IPS DF 4.7 (cell line): ENCODE results near the gene GSPT1.
A peak's percentile ranks its signal among the peaks of the same experiment; 100 is the strongest.
"Not testable (repeated sequence)": the region's sequence is repeated elsewhere in the genome, so short reads cannot be mapped to it uniquely, and the experiment has no call there.

Experiments used
- DNase-seq: peaks from one replicate; pipeline ENCODE4 v3.0.0-alpha.2; 2013; ENCODE audit warnings: low spot score; ENCODE audit errors: extremely low read depth

Gene GSPT1

DNA sequence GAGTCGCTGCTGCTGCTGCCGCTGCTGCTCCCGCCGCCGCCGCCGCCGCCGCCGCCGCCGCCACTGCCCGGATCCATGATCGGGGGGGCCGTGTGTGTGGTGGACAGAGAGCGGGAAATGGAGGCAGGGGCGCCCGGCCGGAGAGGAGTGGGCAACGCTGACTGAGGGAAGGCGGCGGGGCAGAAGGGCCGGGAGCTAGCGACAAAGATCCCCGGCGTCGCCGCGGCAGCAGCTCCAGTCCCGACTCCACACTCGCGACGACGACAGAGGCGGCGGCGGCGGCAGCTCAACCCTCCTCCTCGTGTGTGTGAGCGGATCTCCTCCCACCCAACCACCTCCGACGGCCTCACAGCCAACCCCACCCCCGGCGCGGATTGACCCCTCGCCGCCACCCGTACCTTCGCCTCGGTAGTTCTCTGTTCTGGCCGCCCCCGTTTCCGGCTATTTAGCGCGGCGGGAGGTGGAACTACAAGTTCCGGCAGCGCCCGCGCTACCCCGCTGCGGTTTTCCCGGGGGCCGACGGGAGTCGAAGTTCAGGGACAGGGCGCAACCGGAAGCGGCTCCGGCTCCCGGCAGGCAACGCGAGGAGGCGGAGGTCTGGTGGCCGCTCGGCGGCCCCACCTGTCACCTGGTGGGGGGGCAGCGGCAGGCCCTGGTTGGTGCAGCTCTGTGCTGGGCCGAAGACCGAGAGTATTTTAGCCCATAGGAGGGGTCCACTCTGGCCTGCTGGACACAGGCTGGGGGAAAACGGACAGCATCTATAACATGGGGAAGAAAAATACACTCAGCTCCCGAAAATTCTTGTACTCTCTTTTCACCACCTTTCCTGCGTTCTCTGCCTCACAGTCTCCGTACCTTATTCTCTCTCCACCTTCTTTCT lies at the start of gene GSPT1:
GSPT1 (minus strand) TSS at position 313 of the 880 bp plus-strand sequence; CDS start at position 77, 236 bp downstream.
- peak; percentile 97 for DNase-seq

DNA sequence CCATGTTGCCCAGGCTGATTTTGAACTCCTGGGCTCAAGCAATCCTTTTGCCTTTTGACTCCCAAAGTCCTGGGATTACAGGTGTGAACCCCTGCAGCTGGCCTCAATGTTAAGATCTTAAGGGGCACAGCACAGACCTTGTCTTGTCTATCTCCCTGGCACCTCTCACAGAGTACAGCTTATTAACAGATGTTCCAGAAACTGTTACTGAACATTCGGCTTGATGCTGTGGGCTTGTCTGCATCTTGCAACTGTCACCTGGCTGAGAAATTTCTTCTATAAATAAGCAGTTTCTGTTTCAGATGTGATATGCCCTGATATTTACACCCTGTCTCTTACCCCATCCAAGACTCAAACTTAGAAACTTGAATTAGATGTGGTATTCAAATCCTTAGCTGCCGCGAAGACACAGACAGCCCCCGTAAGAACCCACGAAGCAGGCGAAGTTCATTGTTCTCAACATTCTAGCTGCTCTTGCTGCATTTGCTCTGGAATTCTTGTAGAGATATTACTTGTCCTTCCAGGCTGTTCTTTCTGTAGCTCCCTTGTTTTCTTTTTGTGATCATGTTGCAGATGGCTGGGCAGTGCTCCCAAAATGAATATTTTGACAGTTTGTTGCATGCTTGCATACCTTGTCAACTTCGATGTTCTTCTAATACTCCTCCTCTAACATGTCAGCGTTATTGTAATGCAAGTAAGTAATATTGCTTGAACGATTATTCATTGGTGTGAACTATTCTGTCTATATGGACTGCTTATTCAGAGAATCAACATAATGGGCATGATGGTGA lies 49.2 kb upstream of the GSPT1 start, which contains the start of gene TNFRSF17:
TNFRSF17 (plus strand) TSS at position 450 of the 791 bp plus-strand sequence; CDS start at position 565, 115 bp downstream.
- no peak for DNase-seq

DNA sequence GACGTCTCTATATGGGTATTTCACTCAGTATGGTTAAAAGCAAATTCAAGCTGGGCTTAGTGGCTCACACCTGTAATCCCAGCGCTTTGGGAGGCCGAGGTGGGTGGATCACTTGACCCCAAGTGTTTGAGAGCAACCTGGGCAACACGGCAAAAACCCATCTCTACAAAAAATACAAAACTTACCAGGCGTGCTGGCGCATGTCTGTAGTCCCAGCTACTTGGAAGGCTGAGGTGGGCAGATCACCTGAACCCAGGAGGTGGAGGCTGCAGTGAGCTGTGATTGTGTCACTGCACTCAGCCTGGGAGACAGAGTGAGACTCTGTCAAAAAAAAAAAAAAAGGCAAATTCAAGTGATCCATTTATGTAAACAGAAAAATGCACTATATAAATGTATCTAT lies 48.0 kb upstream of the GSPT1 start:
- DNase-seq = no peak

DNA sequence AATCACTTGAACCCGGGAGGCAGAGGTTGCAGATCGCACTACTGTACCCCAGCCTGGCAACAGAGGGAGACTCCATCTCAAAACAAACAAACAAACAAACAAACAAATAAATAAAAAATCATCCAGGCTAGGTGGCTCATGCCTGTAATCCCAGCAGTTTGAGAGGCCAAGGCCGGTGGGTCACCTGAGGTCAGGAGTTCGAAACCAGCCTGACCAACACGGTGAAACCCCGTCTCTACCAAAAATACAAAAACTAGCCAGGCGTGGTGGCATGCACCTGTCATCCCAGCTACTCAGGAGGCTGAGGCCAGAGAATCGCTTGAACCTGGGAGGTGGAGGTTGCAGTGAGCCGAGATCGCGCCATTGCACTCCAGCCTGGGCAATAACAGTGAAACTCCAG lies 47.2 kb upstream of the GSPT1 start:
- DNase-seq = not testable (repeated sequence)

DNA sequence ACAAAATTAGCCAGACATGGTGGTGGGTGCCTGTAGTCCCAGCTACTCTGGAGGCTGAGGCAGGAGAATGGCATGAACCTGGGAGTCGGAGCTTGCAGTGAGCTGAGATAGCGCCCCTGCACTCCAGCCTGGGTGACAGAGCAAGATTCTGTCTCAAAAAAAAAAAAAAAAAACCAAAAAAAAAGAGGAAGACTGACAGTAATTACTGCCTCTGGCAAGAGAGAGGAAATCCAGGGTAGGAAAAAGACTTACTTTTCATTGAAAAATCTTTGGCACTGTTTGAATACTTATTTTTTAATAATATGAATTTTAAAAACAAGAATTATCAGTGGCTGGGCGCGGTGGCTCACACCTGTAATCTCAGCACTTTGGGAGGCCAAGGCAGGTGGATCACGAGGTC lies 46.7 kb upstream of the GSPT1 start:
- not testable (repeated sequence) for DNase-seq

DNA sequence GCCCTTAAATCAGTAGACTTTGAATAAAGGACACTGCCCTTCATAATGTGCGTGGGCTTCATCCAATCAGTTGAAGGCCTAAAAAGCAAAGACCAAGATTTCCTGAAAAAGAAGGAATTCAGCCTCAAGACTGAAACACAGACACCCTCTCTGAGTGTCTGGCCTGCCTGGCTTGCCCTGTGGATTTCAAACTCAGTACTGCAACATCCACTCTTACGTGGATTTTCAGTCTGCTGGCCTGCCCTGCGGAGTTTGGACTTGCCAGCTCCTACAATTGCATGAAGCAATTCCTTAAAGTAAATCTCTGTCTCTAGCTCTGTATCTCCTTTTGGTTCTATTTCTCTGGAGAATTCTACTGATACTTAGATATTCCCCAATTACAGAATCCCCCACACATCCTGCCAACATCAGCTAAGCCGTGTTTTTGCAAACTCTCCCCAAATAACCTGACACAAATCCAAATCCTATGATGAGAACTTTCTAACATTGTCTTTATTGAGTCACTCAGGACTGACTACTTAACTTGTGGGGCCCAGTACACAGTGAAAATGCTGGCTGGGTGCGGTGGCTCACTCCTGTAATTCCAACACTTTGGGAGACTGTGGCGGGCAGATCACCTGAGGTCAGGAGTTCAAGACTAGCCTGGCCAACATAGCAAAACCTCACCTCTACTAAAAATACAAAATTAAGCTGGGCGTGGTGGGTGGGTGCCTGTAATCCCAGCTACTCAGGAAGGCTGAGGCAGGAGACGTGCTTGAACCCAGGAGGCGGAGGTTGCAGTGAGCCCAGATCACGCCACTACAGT lies 42.0 kb upstream of the GSPT1 start:
- DNase-seq = no peak

DNA sequence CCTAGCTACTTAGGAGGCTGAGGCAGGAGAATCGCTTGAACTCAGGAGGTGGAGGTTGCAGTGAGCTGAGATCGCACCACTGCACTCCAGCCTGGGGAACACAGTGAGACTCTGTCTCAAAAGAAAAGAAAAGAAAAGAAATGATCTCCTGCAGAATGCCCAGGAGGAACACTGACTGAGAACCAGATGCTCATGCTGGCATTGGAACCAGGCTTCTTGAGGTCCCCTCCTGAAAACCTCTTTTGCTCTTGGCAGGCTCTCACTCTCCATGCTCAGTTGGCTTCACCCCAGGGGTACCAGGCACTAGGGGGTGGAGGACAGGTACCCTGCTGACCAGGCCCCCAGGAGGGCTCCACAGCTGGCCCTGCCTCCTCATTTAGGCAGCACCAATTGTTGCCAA lies 40.8 kb upstream of the GSPT1 start:
- no peak for DNase-seq

DNA sequence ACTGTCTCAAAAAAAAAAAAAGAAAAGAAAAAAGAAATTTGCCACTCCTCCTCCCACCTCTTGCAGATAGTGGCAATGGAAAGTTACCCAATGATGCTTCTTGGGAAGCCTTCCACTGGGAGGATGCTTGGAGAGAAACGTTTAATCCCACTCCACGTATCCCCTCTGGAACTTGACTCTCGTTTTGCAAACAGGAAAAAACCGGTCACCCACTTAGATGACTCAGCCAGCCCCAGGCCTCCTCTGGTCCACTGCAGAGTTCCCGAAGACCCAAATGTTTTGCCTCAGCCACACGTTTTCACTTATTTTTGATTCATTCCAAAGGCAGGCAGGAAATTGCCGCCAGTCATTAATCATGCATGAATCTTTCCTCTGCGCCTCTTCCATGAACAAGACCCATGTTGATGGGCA lies 40.0 kb upstream of the GSPT1 start:
- no peak for DNase-seq

DNA sequence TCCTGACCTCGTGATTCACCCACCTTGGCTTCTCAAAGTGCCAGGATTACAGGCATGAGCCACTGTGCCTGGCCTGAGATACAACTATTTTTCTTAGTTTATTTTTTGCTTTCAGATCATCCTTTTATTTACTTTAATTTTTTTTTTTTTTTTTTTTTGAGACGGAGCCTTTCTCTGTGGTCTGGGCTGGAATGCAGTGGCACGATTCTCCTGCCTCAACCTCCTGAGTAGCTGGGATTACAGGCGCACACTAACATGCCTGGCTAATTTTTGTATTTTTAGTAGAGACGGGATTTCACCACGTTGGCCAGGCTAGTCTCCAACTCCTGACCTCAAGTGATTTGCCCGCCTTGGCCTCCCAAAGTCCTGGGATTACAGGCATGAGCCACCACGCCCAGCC lies 37.8 kb upstream of the GSPT1 start:
- not testable (repeated sequence) for DNase-seq

DNA sequence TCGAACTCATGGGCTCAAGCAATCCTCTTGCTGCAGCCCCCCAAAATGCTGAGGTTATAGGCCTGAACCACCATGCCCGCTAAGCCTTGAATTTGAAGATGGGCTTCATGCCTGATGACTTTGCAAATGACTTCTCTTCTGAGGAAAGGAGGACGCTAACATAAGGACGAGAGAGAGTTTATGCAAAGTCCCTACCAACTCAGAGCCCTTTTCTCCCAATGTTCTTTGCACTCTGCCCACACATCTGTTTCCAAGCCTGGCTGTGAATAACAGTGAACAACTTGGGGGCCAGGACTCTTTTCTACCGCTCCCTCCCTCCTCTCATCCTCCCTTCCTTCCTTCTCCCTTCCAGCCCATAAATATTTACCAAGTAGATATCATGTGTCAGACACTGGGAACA lies 34.6 kb upstream of the GSPT1 start:
- DNase-seq = no peak

DNA sequence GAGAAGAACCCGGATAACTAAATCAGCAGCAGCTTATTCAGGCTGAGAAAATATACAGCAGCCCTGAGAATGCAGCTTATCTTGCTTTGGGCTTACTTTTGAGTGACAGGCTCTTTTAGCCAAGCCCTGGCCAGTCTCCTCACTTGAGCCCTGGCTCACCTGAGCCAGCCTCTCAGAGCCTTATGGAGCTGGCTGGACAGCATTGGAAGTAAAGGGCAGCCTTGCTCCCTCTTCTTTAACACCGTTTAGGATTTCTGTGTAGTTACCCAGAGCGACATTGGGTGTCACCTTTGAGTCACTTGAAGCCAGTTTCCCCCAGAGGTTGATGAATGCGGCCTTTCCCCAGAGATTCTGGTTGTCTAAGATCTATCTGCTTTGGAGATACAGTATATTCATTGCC lies 33.8 kb upstream of the GSPT1 start:
- peak; percentile 44 for DNase-seq

DNA sequence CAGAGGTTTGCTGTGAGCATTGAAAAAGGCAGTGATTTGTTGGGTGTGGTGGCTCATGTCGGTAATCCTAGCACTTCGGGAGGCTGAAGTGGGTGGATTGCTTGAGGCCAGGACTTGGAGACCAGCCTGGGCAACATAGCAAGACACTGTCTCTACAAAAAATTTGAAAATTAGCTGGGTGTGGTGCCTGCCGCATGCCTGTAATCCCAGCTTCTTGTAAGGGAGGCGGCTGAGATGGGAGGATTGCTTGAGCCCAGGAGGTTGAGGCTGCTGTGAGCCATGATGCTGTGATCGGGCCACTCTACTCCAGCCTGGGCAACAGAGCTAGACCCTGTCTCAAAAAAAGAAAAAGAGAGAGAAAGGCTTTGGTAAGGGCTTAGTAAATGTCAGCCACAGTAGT lies 33.1 kb upstream of the GSPT1 start:
- no peak for DNase-seq

DNA sequence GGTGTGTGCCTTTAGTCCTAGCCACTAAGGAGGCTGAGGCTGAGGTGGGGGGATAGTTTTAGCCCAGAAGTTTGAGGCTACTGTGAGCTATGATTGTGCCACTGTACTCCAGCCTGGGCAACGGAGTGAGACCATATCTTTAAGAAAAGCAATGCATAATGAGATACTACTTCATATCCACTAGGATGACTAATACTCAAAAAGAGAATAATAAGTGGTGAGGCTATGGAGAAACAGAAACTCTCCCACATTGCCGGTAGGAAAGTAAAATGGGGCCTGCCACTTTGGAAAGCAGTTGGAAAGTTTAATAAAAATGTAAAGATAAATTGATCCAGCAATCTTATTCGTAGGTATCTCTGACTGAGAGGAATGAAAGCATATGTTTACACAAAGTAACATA lies 30.7 kb upstream of the GSPT1 start:
- DNase-seq = no peak

DNA sequence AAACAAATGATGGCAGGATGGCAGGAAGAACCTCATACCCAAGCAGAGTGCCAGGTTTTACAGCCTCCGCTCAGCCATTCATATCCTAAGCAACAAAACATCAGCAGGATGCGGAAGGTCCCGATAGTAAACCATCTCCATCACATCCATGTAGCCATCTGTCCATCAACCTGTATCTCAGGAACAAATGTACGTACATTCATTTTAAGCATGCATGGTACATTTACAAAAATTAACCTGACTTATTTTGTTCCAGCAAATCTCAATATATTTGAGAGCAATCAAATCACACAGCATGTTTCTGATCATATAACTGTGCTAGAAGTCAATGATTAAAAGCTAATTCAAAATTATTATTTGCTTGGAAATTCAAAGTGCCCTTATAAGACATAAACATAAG lies 26.2 kb upstream of the GSPT1 start, which contains the start of gene NPIPB2:
NPIPB2 (minus strand) TSS at position 101 of the 400 bp plus-strand sequence; CDS start at position 101, 0 bp downstream.
- not testable (repeated sequence) for DNase-seq

DNA sequence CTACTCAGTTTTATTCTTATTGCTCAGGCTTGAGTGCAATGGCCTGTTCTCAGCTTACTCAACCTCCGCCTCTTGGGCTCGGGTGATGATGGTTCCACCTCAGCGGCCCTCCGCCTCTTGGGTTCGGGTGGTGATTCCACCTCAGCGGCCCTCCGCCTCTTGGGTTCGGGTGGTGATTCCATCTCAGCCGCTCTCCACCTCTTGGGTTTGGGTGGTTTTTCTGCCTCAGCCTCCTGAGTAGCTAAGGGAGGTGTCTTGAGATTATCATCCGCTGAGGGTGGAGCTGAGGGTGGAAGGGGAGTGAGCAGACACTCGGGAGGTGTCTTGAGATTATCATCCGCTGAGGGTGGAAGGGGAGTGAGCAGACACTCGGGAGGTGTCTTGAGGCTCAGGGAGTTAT lies 11.6 kb upstream of the GSPT1 start:
- DNase-seq = not testable (repeated sequence)

DNA sequence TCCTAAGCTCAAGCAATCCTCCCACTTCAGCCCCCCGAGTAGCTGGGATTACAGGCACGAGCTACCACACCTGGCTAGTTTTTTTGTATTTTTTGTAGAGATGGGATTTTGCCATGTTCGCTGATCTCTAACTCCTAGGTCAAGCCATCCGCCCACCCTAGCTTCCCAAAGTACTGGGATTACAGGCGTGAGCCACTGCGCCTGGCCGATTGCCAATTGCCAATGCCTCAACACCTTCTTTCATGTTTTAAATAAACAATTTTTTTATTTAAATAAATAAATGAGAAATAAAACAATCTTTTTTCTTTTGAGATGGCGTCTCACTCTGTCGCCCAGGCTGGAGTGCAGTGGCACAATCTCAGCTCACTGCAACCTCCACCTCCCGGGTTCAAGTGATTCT lies 8.3 kb upstream of the GSPT1 start:
- not testable (repeated sequence) for DNase-seq

DNA sequence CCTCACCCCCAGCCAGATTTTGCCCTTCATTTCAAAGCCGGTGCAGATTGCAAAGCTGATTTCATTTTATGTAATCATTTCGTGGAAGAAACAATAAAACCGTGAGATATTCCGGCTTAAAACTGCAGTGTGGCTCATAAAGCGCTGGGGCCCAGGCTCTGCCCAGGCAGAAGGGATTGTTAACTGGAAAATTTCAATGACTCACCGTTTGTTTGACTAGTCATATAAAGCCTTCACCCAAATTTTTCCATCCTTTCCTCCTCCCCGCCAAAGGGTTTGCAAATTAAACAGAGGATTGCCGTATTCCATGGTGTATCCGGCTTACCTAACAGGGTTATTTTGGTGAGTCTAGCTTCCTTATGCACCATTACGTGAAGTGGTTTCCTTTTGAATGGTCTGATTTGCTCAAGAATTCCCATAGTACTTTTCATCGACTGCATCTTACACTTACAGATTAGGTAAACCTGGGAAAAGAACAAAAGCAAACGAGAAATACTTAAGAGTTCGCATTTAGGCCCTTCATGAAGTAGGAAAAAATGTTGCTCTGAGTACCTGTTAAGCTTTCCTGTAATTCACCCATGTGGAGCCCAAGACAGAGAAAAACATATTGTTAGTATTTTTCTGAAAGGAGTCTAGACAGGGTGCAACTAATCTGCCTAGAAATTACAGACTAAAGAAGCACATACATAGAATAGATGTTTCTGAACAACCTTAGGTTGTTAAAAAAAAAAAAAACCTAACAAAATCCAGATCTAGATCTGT lies 949 bp upstream of the GSPT1 start:
- no peak for DNase-seq

DNA sequence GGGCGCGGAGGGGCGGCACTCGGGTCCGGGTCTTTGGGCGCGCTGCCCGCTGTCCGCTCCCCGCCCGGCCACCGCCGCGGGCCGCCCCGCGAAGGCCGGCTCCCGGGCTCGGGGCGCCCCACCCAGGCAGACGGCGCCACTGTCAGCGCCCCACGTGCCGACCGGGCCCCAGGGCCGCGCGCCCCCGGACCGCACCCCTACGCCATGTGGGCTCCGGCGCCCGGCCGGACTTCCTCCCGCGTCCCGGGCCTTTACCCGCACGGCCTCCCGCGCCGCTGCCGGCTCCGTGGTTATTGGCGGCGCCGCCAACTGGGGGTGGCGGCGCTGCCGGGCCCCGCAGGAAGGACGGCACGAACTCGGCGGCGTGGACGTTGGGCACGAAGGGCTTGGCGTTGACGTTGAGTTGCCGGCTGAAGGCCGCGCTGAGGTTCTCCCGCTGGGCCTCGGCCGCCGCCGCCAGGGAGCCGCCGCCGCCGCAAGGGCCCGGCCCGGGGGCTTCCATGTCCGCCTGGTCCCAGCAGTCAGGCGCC lies 577 bp downstream of the GSPT1 start:
- DNase-seq = no peak

DNA sequence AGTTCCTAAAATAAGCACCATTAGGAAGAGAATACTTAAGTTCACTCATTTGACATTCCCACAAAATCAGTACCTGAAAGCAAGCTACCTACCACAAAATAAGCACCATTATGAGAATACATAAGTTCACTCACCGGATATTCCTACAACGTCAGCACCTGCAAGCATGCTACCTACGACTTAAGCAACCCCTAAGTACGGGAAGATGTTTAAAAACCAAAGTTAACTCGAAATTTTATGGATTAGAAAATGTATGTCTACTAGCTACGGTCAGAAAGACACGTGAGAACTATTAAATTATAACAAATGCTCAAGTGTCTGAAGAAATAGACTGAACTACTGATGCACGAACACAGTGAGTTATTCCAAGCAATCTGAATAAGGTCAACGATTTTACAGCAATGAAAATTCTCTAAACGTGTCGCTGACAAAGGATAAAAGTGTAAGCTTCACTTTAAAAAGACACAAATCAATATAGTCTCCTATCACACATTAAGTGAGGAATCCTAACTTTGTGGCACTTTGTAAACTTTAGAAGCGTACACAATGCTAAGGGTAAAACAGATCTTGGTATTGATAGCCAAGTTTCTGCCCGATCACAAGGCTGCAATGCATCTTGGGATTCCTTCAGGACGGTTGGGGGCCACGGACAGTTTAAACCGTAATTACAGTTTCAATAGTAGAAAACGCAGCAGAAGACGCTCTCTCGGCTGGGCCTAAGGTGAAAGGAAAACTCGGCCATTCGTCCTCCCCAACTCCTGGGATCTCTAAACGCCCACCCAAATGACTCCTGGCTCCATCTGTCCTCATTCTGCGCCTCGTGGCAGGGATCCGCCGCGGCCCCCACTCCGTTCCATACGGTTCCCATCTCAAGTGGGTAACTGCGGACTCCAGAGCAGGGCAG lies 1.3 kb downstream of the GSPT1 start:
- no peak for DNase-seq
